Activated CD8-positive, alpha-beta T cell treated with anti-CD3 and anti-CD28 coated beads, Interleukin-2, amount 10 ng/mL, durations not matched to agents 7 days and 5 days (primary cell): ENCODE data around the gene RBAK. TPM values are rescaled to one million over a fixed set of nuclear protein-coding genes. Genes with fewer than 3 reads are reported as not detected.
A peak's percentile ranks its signal among the peaks of the same experiment; 100 is the strongest.
"Not testable (repeated sequence)": the region's sequence is repeated elsewhere in the genome, so short reads cannot be mapped to it uniquely, and the experiment has no call there.

ENCODE experiments used
- ATAC-seq: fragments of 150-1000 bp; cut with Tn5 transposase; one replicate; pipeline ENCODE4 v1.10.0; 2021; ENCODE audit warnings: moderate library complexity
- CTCF ChIA-PET: fragments of 350-600 bp; sonication (Branson Sonifier 250); formaldehyde crosslinking; loops from one replicate; lab custom pipeline; 2021; ENCODE audit warnings: antibody characterized with exemption; lab: Charles Lee
- POLR2A ChIA-PET: fragments of 350-600 bp; sonication (Branson Sonifier 250); formaldehyde crosslinking; loops from one replicate; lab custom pipeline; 2021; ENCODE audit warnings: antibody characterized with exemption; lab: Charles Lee
- DNase-seq: peaks from one replicate; pipeline ENCODE4 v3.0.0-alpha.2; 2020
- H3K27ac Mint-ChIP-seq: one replicate; pipeline ENCODE4 v1.8.0; 2021; ENCODE audit warnings: mild to moderate bottlenecking, mixed read lengths
- H3K27me3 Mint-ChIP-seq: one replicate; pipeline ENCODE4 v1.8.0; 2021; ENCODE audit warnings: low read depth, mixed read lengths
- H3K36me3 Mint-ChIP-seq: one replicate; pipeline ENCODE4 v1.8.0; 2021; ENCODE audit warnings: low read depth, mixed read lengths
- H3K4me1 Mint-ChIP-seq: one replicate; pipeline ENCODE4 v1.8.0; 2021; ENCODE audit warnings: low read depth, mixed read lengths
- H3K4me3 Mint-ChIP-seq: one replicate; pipeline ENCODE4 v1.8.0; 2021; ENCODE audit warnings: mild to moderate bottlenecking, mixed read lengths
- H3K9me3 Mint-ChIP-seq: one replicate; pipeline ENCODE4 v1.8.0; 2022; ENCODE audit warnings: mixed read lengths; ENCODE audit not compliant: insufficient read depth
- total RNA-seq, 2 experiments: library from RNA; stranded (reverse); gene quantifications; one replicate each; pipeline ENCODE4 v1.2.3, GENCODE V29; 2021

Gene RBAK
- total RNA-seq, 2 experiments from 2014 or later = 14.3 to 14.7 TPM

- H3K36me3 Mint-ChIP-seq, POLR2A ChIA-PET, ATAC-seq, H3K4me1 Mint-ChIP-seq, H3K9me3 Mint-ChIP-seq, DNase-seq, H3K27ac Mint-ChIP-seq, H3K27me3 Mint-ChIP-seq, H3K4me3 Mint-ChIP-seq: not testable (repeated sequence)
- CTCF ChIA-PET = interaction anchor here (1.4 kb wide), 1 partner anchor 258 kb away, joined by 4 read pairs; no protein-coding TSS in a partner anchor
Measured at GRCh38 chr7:5088228-5088833, 42.7 kb downstream of the RBAK start.

GRCh38 chr7:5088906-5089305 lies 43.2 kb downstream of the RBAK start:
- peaks cover 6% of the 10 kb centered on the region for H3K4me1 Mint-ChIP-seq
- peaks cover 8% of the 10 kb centered on the region for H3K9me3 Mint-ChIP-seq
- no peak overlapping the region for H3K4me3 Mint-ChIP-seq
- ATAC-seq (no peak), DNase-seq (no peak)
- no peaks in the 10 kb centered on the region for H3K36me3 Mint-ChIP-seq
- ChIA-PET CTCF (interaction anchor here (1.4 kb wide), 1 partner anchor 259 kb away, joined by 4 read pairs; no protein-coding TSS in a partner anchor), POLR2A (no interaction called here)
- H3K27ac Mint-ChIP-seq = no peak overlapping the region
- H3K27me3 Mint-ChIP-seq = peaks cover 7% of the 10 kb centered on the region

- H3K9me3 Mint-ChIP-seq = peaks cover 32% of the 10 kb centered on the region
- H3K4me1 Mint-ChIP-seq = no peaks in the 10 kb centered on the region
- ATAC-seq (no peak), DNase-seq (no peak)
- no peaks in the 10 kb centered on the region for H3K27me3 Mint-ChIP-seq
- ChIA-PET POLR2A (no interaction called here), CTCF (interaction anchor here (1.2 kb wide), 1 partner anchor 9 kb away, joined by 4 read pairs; no protein-coding TSS in a partner anchor)
- no peaks in the 10 kb centered on the region for H3K36me3 Mint-ChIP-seq
- no peak overlapping the region for H3K27ac Mint-ChIP-seq
- no peak overlapping the region for H3K4me3 Mint-ChIP-seq
Measured at GRCh38 chr7:5093948-5094347, 48.3 kb downstream of the RBAK start.

GRCh38 chr7:5094641-5095040 lies 49.0 kb downstream of the RBAK start:
- H3K36me3 Mint-ChIP-seq = no peaks in the 10 kb centered on the region
- CTCF ChIA-PET = interaction anchor here (1.2 kb wide), 1 partner anchor 9 kb away, joined by 4 read pairs; no protein-coding TSS in a partner anchor

GRCh38 chr7:5116359-5116758 lies 70.7 kb downstream of the RBAK start:
- DNase-seq = no peak
- Mint-ChIP-seq H3K9me3 (peaks cover 3% of the 10 kb centered on the region), H3K4me3 (no peak overlapping the region), H3K27ac (no peak overlapping the region), H3K36me3 (no peaks in the 10 kb centered on the region), H3K4me1 (no peaks in the 10 kb centered on the region), H3K27me3 (no peaks in the 10 kb centered on the region)
- POLR2A ChIA-PET = interaction anchor here (1.3 kb wide), 1 partner anchor 8 kb away, joined by 4 read pairs; no protein-coding TSS in a partner anchor
- CTCF ChIA-PET = no interaction called here
- ATAC-seq = no peak

More at GRCh38 chr7:5094641-5095040, 49.0 kb downstream of the RBAK start:
- Mint-ChIP-seq H3K9me3 (peaks cover 33% of the 10 kb centered on the region), H3K27ac (no peak overlapping the region), H3K4me1 (no peaks in the 10 kb centered on the region), H3K4me3 (no peak overlapping the region), H3K27me3 (no peaks in the 10 kb centered on the region)
- DNase-seq (no peak), ATAC-seq (no peak)
- POLR2A ChIA-PET = no interaction called here

GRCh38 chr7:5117095-5117970 lies 71.7 kb downstream of the RBAK start:
- Mint-ChIP-seq H3K36me3 (no peaks in the 10 kb centered on the region), H3K4me1 (no peaks in the 10 kb centered on the region), H3K4me3 (no peak overlapping the region), H3K9me3 (no peaks in the 10 kb centered on the region), H3K27me3 (no peaks in the 10 kb centered on the region), H3K27ac (peak overlapping the region; percentile 52)
- CTCF ChIA-PET = no interaction called here
- DNase-seq (no peak), ATAC-seq (no peak)
- POLR2A ChIA-PET = no interaction called here

Other genes with a start within 250 kb of the RBAK start
- under 1 TPM in 1 of 2 experiments, not detected in 1; 0.08 TPM for gene PAPOLB, start 183.8 kb upstream of the RBAK start, total RNA-seq
- gene RADIL, start 162.1 kb upstream of the RBAK start, total RNA-seq = under 1 TPM; 0.50 to 0.82 TPM
- not detected for gene MMD2, start 86.7 kb upstream of the RBAK start, total RNA-seq
- 10 to 100 TPM; 43.2 to 49.9 TPM for gene WIPI2, start 144.4 kb downstream of the RBAK start, total RNA-seq
- under 1 TPM; 0.42 TPM for gene SLC29A4, start 237.1 kb downstream of the RBAK start, total RNA-seq